Kidney epithelial cell (primary cell): ENCODE data around the gene ARAP1. TPM values are rescaled to one million over a fixed set of nuclear protein-coding genes. Genes with fewer than 3 reads are reported as not detected.

Source experiments
- DNase-seq: peaks from one replicate; pipeline ENCODE4 v3.0.0-alpha.2; 2010; ENCODE audit warnings: low read depth
- H3K27me3 ChIP-seq: 2 replicates; pipeline ENCODE4 v1.6.0; 2011; ENCODE audit warnings: low read length; ENCODE audit not compliant: control insufficient read depth, insufficient read depth
- H3K36me3 ChIP-seq: 2 replicates; pipeline ENCODE4 v1.5.1; 2011; ENCODE audit warnings: low read length; ENCODE audit not compliant: control insufficient read depth, insufficient read depth
- H3K4me3 ChIP-seq: 2 replicates; pipeline ENCODE4 v1.5.1; 2011; ENCODE audit warnings: low read depth, mild to moderate bottlenecking, control low read depth, low read length
- total RNA-seq: library from RNA; depleted of rRNA; stranded (reverse); fragments of >200 nt; gene quantifications from 2 replicates; pipeline ENCODE4 v1.2.3, GENCODE V29; 2015
- TF ChIP-seq, protein P1 (sequence below): IDR thresholded peaks from 2 replicates; pipeline ENCODE4 v1.5.1; 2011; ENCODE audit warnings: mild to moderate bottlenecking, moderate library complexity, low read length, control low read depth, inconsistent platforms; ENCODE audit not compliant: insufficient read depth, poor library complexity, severe bottlenecking

The ARAP1 gene
- total RNA-seq, 1 donor from 2014 or later: 97.1 TPM

DNA sequence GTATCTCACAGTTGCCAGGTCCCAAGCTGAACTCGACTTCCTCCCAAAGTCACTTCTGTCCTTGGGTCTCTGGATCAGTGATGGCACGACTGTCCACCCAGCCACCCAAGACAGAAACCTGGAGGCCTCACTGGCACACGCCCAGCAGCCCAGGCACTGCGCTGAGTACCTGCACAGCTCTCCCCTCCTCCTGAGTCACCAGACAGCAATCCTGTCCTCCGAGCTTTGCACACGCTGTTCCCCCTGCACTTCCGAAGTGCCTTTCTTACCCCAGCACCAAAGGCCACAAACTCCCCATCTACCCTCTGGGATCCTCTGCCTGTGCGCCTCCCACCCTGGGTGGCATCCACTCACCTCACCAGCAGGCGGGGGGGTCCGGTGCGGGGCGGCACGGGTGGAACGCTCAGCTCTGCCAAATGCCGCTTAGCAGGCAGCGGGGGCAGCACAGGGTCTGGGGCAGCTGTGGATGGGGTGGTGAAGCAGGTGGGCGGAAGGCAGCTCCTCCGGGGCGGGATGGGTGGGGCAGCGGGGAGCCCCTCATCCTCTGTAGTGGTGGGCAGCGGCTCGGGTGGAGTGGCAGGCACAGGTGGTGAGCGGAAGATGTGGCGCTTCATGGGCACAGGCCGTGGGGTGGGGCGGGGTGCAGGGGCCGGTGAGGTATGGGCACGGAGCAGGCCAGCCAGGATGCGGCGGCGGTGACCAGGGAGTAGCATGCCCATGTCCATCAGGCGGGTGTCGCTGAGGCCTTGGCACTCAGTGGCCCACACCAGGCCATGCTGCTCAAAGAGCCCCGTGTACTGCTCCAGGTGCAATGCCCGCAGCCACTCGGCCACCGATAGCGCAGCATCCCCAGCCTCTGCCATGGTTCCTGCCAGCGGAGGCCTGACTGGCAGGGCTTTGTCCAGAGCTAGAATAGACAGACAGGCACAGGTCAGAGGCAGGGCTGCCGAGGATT, 25.7 kb downstream of the ARAP1 start:
- TF ChIP-seq, protein P1, sequence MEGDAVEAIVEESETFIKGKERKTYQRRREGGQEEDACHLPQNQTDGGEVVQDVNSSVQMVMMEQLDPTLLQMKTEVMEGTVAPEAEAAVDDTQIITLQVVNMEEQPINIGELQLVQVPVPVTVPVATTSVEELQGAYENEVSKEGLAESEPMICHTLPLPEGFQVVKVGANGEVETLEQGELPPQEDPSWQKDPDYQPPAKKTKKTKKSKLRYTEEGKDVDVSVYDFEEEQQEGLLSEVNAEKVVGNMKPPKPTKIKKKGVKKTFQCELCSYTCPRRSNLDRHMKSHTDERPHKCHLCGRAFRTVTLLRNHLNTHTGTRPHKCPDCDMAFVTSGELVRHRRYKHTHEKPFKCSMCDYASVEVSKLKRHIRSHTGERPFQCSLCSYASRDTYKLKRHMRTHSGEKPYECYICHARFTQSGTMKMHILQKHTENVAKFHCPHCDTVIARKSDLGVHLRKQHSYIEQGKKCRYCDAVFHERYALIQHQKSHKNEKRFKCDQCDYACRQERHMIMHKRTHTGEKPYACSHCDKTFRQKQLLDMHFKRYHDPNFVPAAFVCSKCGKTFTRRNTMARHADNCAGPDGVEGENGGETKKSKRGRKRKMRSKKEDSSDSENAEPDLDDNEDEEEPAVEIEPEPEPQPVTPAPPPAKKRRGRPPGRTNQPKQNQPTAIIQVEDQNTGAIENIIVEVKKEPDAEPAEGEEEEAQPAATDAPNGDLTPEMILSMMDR: no peak
- no peaks in the 10 kb centered on the region for H3K36me3 ChIP-seq
- no peak for DNase-seq
- H3K4me3 ChIP-seq: no peak overlapping the region
- H3K27me3 ChIP-seq: no peaks in the 10 kb centered on the region

DNA sequence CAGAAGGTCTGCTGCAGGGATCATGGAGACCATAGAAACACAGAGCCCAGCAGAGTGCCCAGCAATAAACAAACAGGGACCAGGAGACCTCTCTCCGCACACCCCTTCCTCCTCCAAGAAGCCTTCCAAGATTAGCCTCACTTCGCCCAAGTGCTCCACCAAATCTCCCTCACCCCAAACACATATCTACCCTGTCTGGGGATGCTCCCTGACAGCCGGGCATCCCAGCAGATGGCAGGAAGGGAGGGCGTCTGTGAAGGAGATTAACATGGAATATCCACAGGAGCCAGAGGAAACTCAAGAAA, 26.5 kb downstream of the ARAP1 start:
- Histone ChIP-seq H3K36me3 (no peaks in the 10 kb centered on the region), H3K4me3 (no peak overlapping the region), H3K27me3 (no peaks in the 10 kb centered on the region)
- DNase-seq: no peak
- TF ChIP-seq, protein P1: no peak

DNA sequence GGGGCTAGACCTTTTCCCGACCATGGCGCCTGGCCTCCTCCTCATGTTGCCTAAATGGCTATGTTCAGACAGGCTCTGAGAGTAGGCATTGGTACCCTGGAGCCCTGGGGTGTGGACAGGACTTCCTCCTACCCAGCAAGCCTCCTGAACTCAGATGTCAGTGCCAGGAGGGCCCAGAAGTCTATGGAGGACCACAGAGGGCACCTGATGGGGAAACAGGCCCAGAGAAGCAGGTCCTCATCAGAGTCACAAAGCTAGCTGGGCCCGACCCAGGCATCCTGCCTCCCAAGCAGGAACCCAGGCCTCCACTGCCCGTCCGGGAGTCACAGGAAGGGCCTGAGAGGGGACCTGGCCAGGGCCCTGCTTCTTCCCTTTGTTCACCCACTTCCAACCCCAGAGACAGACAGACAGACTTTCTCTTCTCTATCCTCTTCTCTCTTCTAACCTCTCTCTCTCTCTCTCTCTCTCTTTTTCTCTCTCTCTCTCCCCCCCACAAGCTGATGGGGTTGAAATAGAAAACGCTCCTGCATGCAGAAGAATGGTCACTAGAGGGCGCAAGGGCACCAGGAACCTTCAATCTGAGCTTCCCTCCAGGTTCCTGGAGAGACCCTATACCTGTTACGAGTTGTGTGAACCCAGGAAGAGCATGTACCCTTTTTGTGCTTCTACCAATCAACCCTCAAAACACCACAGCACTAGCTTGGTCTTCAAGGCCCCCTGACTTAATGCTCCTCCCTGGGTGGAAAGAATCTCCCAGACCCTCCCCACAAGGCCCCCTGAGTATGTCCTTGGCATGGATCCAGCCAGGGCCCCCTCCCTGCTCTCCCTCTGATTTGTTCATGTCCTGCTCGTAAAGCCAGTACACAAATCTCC, 27.1 kb downstream of the ARAP1 start:
- H3K27me3 ChIP-seq: no peaks in the 10 kb centered on the region
- peak; percentile 45 for DNase-seq
- TF ChIP-seq, protein P1: peak; percentile 80
- no peak overlapping the region for H3K4me3 ChIP-seq
- no peaks in the 10 kb centered on the region for H3K36me3 ChIP-seq

DNA sequence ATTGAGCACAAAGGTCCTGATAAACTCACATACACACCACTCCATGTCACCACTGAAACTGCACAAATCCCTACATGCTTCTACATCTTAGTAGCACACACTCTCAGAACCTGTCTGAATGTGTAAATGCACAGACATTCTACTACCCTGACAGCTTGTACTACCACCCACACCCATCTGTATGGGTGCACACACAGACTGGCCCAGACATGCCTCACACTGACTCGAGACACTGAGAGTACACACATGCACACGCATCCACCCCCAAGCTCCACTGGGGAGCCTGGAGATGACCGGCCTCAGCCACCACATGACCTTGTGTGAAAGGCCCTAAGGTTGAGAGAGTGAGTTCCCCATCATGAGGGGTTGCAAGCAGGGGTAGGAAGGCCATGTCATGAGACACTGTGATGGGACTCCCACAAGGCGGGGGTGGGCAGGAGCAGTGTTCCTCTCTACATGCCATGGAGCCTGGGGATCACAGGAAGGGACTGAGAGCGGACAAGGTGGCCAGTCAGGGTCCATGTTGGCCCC, 28.1 kb downstream of the ARAP1 start:
- no peak for DNase-seq
- TF ChIP-seq, protein P1: no peak
- H3K4me3 ChIP-seq: no peak overlapping the region
- H3K36me3 ChIP-seq: no peaks in the 10 kb centered on the region
- H3K27me3 ChIP-seq: no peaks in the 10 kb centered on the region

DNA sequence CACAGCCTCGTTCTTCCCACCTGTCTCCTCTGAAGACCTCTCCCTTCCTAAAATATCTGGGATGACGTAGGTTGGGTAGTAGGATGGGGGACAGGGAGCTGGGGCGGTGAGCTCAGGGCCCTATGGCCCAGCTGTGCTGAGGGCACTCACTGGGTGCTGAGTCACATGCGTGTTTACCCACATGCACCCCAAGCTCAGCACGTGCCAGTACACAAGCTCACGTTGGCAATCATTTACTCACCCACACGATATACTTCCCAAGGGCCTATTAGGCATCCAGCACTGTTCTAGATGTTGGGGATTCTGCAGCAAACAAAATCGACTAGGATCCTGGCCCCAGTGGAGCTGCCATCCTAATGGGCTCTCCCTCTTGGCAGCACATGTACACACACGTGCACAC, 28.7 kb downstream of the ARAP1 start:
- DNase-seq: no peak
- Histone ChIP-seq H3K4me3 (no peak overlapping the region), H3K27me3 (no peaks in the 10 kb centered on the region), H3K36me3 (no peaks in the 10 kb centered on the region)
- TF ChIP-seq, protein P1: no peak
